ENCODE measurements around the gene CHST3.

Gene CHST3

GRCh38 chr10:72043016-72043834, 79.0 kb downstream of the CHST3 start:
- Histone ChIP-seq H3K79me2 (ENCODE audit: insufficient read depth, low read depth) (no peaks in the 10 kb centered on the region), H3K27ac (no peak overlapping the region), H2AFZ (ENCODE audit: low read depth) (no peak overlapping the region), H3K27me3 (ENCODE audit: insufficient read depth, low read depth) (no peaks in the 10 kb centered on the region), H4K20me1 (ENCODE audit: insufficient read depth) (no peaks in the 10 kb centered on the region), H3K4me1 (ENCODE audit: low read depth, poor library complexity, severe bottlenecking) (no peaks in the 10 kb centered on the region), H3K4me2 (no peak overlapping the region), H3K4me3 (IDR thresholded peaks at IDR 0.05; ENCODE audit: insufficient read depth, low read depth, low read length) (no peak overlapping the region), H3K9ac (no peak overlapping the region), H3K36me3 (ENCODE audit: insufficient read depth) (no peaks in the 10 kb centered on the region)
- no peak for TF ChIP-seq CTCF (conservative IDR thresholded peaks at IDR 0.05; ENCODE audit: low read depth, low read length)

GRCh38 chr10:72044417-72045041, 80.3 kb downstream of the CHST3 start:
- Histone ChIP-seq H2AFZ (ENCODE audit: low read depth) (no peak overlapping the region), H3K27me3 (ENCODE audit: insufficient read depth, low read depth) (no peaks in the 10 kb centered on the region), H3K9ac (no peak overlapping the region), H3K79me2 (ENCODE audit: insufficient read depth, low read depth) (no peaks in the 10 kb centered on the region), H3K27ac (no peak overlapping the region), H3K4me1 (ENCODE audit: low read depth, poor library complexity, severe bottlenecking) (no peaks in the 10 kb centered on the region), H3K4me2 (no peak overlapping the region), H3K36me3 (ENCODE audit: insufficient read depth) (no peaks in the 10 kb centered on the region), H3K4me3 (IDR thresholded peaks at IDR 0.05; ENCODE audit: insufficient read depth, low read depth, low read length) (no peak overlapping the region), H4K20me1 (ENCODE audit: insufficient read depth) (no peaks in the 10 kb centered on the region)
- TF ChIP-seq CTCF (conservative IDR thresholded peaks at IDR 0.05; ENCODE audit: low read depth, low read length) = no peak

GRCh38 chr10:72045586-72045985, 81.4 kb downstream of the CHST3 start:
- no peaks in the 10 kb centered on the region for H3K27me3 ChIP-seq (ENCODE audit: insufficient read depth, low read depth)
- no peaks in the 10 kb centered on the region for H3K79me2 ChIP-seq (ENCODE audit: insufficient read depth, low read depth)
- no peak overlapping the region for H3K4me2 ChIP-seq
- H3K4me3 ChIP-seq (IDR thresholded peaks at IDR 0.05; ENCODE audit: insufficient read depth, low read depth, low read length) = no peak overlapping the region
- TF ChIP-seq CTCF (conservative IDR thresholded peaks at IDR 0.05; ENCODE audit: low read depth, low read length) = no peak
- H3K4me1 ChIP-seq (ENCODE audit: low read depth, poor library complexity, severe bottlenecking) = no peaks in the 10 kb centered on the region
- no peak overlapping the region for H3K27ac ChIP-seq
- H4K20me1 ChIP-seq (ENCODE audit: insufficient read depth) = no peaks in the 10 kb centered on the region
- no peak overlapping the region for H2AFZ ChIP-seq (ENCODE audit: low read depth)
- H3K9ac ChIP-seq = no peak overlapping the region
- no peaks in the 10 kb centered on the region for H3K36me3 ChIP-seq (ENCODE audit: insufficient read depth)

GRCh38 chr10:72048450-72049124, 84.4 kb downstream of the CHST3 start:
- no peaks in the 10 kb centered on the region for H3K36me3 ChIP-seq (ENCODE audit: insufficient read depth)
- peak overlapping the region; percentile 23; the same call in 1 of the 2 replicates for H2AFZ ChIP-seq (ENCODE audit: low read depth)
- H3K4me1 ChIP-seq (ENCODE audit: low read depth, poor library complexity, severe bottlenecking) = no peaks in the 10 kb centered on the region
- no peak overlapping the region for H3K4me2 ChIP-seq
- TF ChIP-seq CTCF (conservative IDR thresholded peaks at IDR 0.05; ENCODE audit: low read depth, low read length) = peak; percentile 99
- H3K4me3 ChIP-seq (IDR thresholded peaks at IDR 0.05; ENCODE audit: insufficient read depth, low read depth, low read length) = no peak overlapping the region
- no peaks in the 10 kb centered on the region for H4K20me1 ChIP-seq (ENCODE audit: insufficient read depth)
- H3K27me3 ChIP-seq (ENCODE audit: insufficient read depth, low read depth) = no peaks in the 10 kb centered on the region
- no peaks in the 10 kb centered on the region for H3K79me2 ChIP-seq (ENCODE audit: insufficient read depth, low read depth)
- no peak overlapping the region for H3K27ac ChIP-seq
- H3K9ac ChIP-seq = no peak overlapping the region
